T-helper 2 cell treated with Interferon-gamma antibody and Interleukin-4, amounts not matched to agents 100 ng/mL and 5 ng/mL, for 36 hours (primary cell): Measurements from ENCODE around the gene DNAJB7. TPM values are rescaled to one million over a fixed set of nuclear protein-coding genes. Genes with fewer than 3 reads are reported as not detected.
"Not testable (repeated sequence)": the region's sequence is repeated elsewhere in the genome, so short reads cannot be mapped to it uniquely, and the experiment has no call there.

ENCODE experiments used
- intact Hi-C: fragments of 100-400 bp; cut with micrococcal nuclease; formaldehyde crosslinking; loops from one replicate; pipeline ENCODE4 v1.15.1; 2023
- total RNA-seq: library from RNA; stranded (reverse); gene quantifications from 2 replicates; pipeline ENCODE4 v1.2.3, GENCODE V29; 2022

DNAJB7 gene
- total RNA-seq, 1 donor from 2014 or later, result not detected

- intact Hi-C loops, result loop anchor here (10.0 kb wide), 1 partner anchor 591 kb away; the partner anchor contains the start of gene TOB2
Observed at GRCh38 chr22:40853333-40853732, 8.6 kb downstream of the DNAJB7 start.

- intact Hi-C loops, result not testable (repeated sequence)
Observed at GRCh38 chr22:40845816-40846215, 16.1 kb downstream of the DNAJB7 start.

GRCh38 chr22:40844951-40845350, 17.0 kb downstream of the DNAJB7 start:
- intact Hi-C loops, result no loop called here

GRCh38 chr22:40838486-40838885, 23.4 kb downstream of the DNAJB7 start:
- intact Hi-C loops, result no loop called here

GRCh38 chr22:40834619-40835018, 27.3 kb downstream of the DNAJB7 start:
- intact Hi-C loops, result no loop called here

- intact Hi-C loops, result no loop called here
Observed at GRCh38 chr22:40829131-40829530, 32.8 kb downstream of the DNAJB7 start.

- intact Hi-C loops, result no loop called here
Observed at GRCh38 chr22:40826984-40827741, 34.8 kb downstream of the DNAJB7 start.

GRCh38 chr22:40826292-40826691, 35.6 kb downstream of the DNAJB7 start:
- intact Hi-C loops, result not testable (repeated sequence)

GRCh38 chr22:40823426-40823825, 38.5 kb downstream of the DNAJB7 start:
- intact Hi-C loops, result no loop called here

- intact Hi-C loops, result loop anchor here (1.0 to 5.0 kb wide), 5 partner anchors 37 to 273 kb away; partner anchors contain the start of genes EP300, MRTFA, RBX1 and ST13
Observed at GRCh38 chr22:40819599-40820140, 42.2 kb downstream of the DNAJB7 start.

GRCh38 chr22:40818747-40819598, 42.9 kb downstream of the DNAJB7 start, which contains the start of gene SLC25A17:
SLC25A17 (minus strand) TSS chr22:40819346; CDS start chr22:40819248, 98 bp downstream.
- intact Hi-C loops, result loop anchor here (1.0 to 5.0 kb wide), 5 partner anchors 37 to 273 kb away; partner anchors contain the start of genes EP300, MRTFA, RBX1 and ST13

GRCh38 chr22:40818192-40818746, 43.6 kb downstream of the DNAJB7 start:
- intact Hi-C loops, result loop anchor here (2.0 to 5.0 kb wide), 3 partner anchors 133 to 274 kb away; partner anchors contain the start of genes EP300, MRTFA and RBX1

- intact Hi-C loops, result loop anchor here (2.0 to 5.0 kb wide), 3 partner anchors 133 to 275 kb away; partner anchors contain the start of genes EP300, MRTFA and RBX1
Observed at GRCh38 chr22:40817737-40818136, 44.2 kb downstream of the DNAJB7 start.

GRCh38 chr22:40813912-40814315, 48.0 kb downstream of the DNAJB7 start:
- intact Hi-C loops, result no loop called here

Other genes with a start within 250 kb of the DNAJB7 start
- 71.3 and 73.6 TPM in 2 replicates for gene MRTFA, start 225.4 kb downstream of the DNAJB7 start, total RNA-seq
- not detected in 2 replicates for gene MCHR1, start 182.6 kb downstream of the DNAJB7 start, total RNA-seq
- 21.6 and 22.2 TPM in 2 replicates for gene SLC25A17, start 42.8 kb downstream of the DNAJB7 start, total RNA-seq
- gene ST13, start 5.5 kb downstream of the DNAJB7 start, total RNA-seq, result 139 and 147 TPM in 2 replicates
- gene XPNPEP3, start 5.0 kb downstream of the DNAJB7 start, total RNA-seq, result 13.3 and 14.0 TPM in 2 replicates
- 84.9 and 86.8 TPM in 2 replicates for gene RBX1, start 89.3 kb upstream of the DNAJB7 start, total RNA-seq
- gene EP300, start 230.5 kb upstream of the DNAJB7 start, total RNA-seq, result 76.8 and 87.2 TPM in 2 replicates